IMR-90 (cell line): ENCODE data around the gene TRABD. TPM values are rescaled to one million over a fixed set of nuclear protein-coding genes. Genes with fewer than 3 reads are reported as not detected.

Source experiments
- ATAC-seq: fragments of 200-7000 bp; cut with Tn5 transposase; 2 replicates; pipeline ENCODE4 v1.9.1; 2020; ENCODE audit warnings: low read depth, mild to moderate bottlenecking, moderate library complexity
- BruUV-seq: library from RNA; stranded (reverse); fragments of 400-500 nt; replicated peaks from 2 replicates; lab custom pipeline; 2021; lab: Mats Ljungman, UMichigan
- CTCF ChIA-PET: fragments of 300-600 bp; formaldehyde crosslinking; extraction: SDS; loops from one replicate; lab custom pipeline; 2021; ENCODE audit warnings: antibody characterized with exemption; lab: Yijun Ruan, JAX
- POLR2A ChIA-PET: fragments of 300-600 bp; sonication (Branson Sonifier 250); formaldehyde crosslinking; loops from one replicate; lab custom pipeline; 2022; ENCODE audit warnings: antibody characterized with exemption; ENCODE audit not compliant: unreplicated experiment; lab: Charles Lee
- DNase-seq: peaks from one replicate; pipeline ENCODE4 v3.0.0; 2013
- H2AFZ ChIP-seq: replicated peaks from 2 replicates; pipeline ENCODE3; 2013; ENCODE audit warnings: low read length, mild to moderate bottlenecking; ENCODE audit not compliant: poor library complexity
- H2AK5ac ChIP-seq: 2 replicates; pipeline ENCODE4 v1.6.1; 2013; ENCODE audit warnings: low read depth, low read length, inconsistent platforms
- H2AK9ac ChIP-seq: replicated peaks from 2 replicates; pipeline ENCODE3; 2013; ENCODE audit warnings: mild to moderate bottlenecking, low read depth, low read length, moderate library complexity; ENCODE audit not compliant: poor library complexity
- H2BK120ac ChIP-seq: 2 replicates; pipeline ENCODE4 v1.6.1; 2013; ENCODE audit warnings: low read depth, low read length, inconsistent platforms
- H2BK15ac ChIP-seq: 3 replicates; pipeline ENCODE4 v1.6.1; 2013; ENCODE audit warnings: low read depth, low read length, inconsistent platforms
- H2BK20ac ChIP-seq: 2 replicates; pipeline ENCODE4 v1.6.1; 2013; ENCODE audit warnings: low read depth, mild to moderate bottlenecking, inconsistent platforms, low read length, moderate library complexity
- H2BK5ac ChIP-seq: 2 replicates; pipeline ENCODE4 v1.6.1; 2013; ENCODE audit warnings: mild to moderate bottlenecking, low read depth, low read length, inconsistent platforms; ENCODE audit not compliant: poor library complexity, severe bottlenecking
- H3K14ac ChIP-seq: replicated peaks from 2 replicates; pipeline ENCODE4 v1.6.1; 2013; ENCODE audit warnings: low read depth, low read length, inconsistent platforms
- H3K18ac ChIP-seq: 2 replicates; pipeline ENCODE4 v1.6.1; 2013; ENCODE audit warnings: low read depth, low read length, control low read depth
- H3K23ac ChIP-seq: 2 replicates; pipeline ENCODE4 v1.6.1; 2013; ENCODE audit warnings: low read depth, low read length, inconsistent platforms
- H3K27ac ChIP-seq: 2 replicates; pipeline ENCODE4 v1.5.1; 2013; ENCODE audit warnings: mild to moderate bottlenecking, control low read depth, low read length; ENCODE audit not compliant: insufficient read depth
- H3K27me3 ChIP-seq: 2 replicates; pipeline ENCODE4 v1.6.1; 2013; ENCODE audit warnings: low read length; ENCODE audit not compliant: control insufficient read depth, insufficient read depth
- H3K36me3 ChIP-seq: 2 replicates; pipeline ENCODE4 v1.6.1; 2013; ENCODE audit warnings: low read length, mixed read lengths; ENCODE audit not compliant: control insufficient read depth, insufficient read depth
- H3K4ac ChIP-seq: 2 replicates; pipeline ENCODE4 v1.6.1; 2013; ENCODE audit warnings: low read depth, low read length, inconsistent platforms
- H3K4me1 ChIP-seq: 2 replicates; pipeline ENCODE4 v1.6.1; 2013; ENCODE audit warnings: low read length, mixed read lengths; ENCODE audit not compliant: control insufficient read depth, insufficient read depth
- H3K4me2 ChIP-seq: 2 replicates; pipeline ENCODE4 v1.6.1; 2013; ENCODE audit warnings: low read depth, mild to moderate bottlenecking, control low read depth, low read length, moderate library complexity
- H3K4me3 ChIP-seq: 2 replicates; pipeline ENCODE4 v1.5.1; 2013; ENCODE audit warnings: low read depth, mild to moderate bottlenecking, control low read depth, low read length, moderate library complexity; ENCODE audit not compliant: insufficient read depth
- H3K56ac ChIP-seq: 2 replicates; pipeline ENCODE4 v1.6.1; 2013; ENCODE audit warnings: low read length, inconsistent platforms; ENCODE audit not compliant: insufficient read depth; ENCODE audit errors: extremely low read depth
- H3K79me1 ChIP-seq, 2 experiments: 2 replicates each; pipeline ENCODE4 v1.6.1; 2013; ENCODE audit warnings: low read length in 2 of 2, inconsistent platforms in 1 of 2, low read depth in 1 of 2
- H3K9ac ChIP-seq: 2 replicates; pipeline ENCODE4 v1.6.1; 2013; ENCODE audit warnings: low read depth, low read length, control low read depth
- H3K9me1 ChIP-seq: 2 replicates; pipeline ENCODE4 v1.6.1; 2013; ENCODE audit warnings: low read length, inconsistent platforms; ENCODE audit not compliant: insufficient read depth
- H3K9me3 ChIP-seq: 2 replicates; pipeline ENCODE4 v1.6.1; 2013; ENCODE audit warnings: low read length; ENCODE audit not compliant: control insufficient read depth, insufficient read depth
- H4K20me1 ChIP-seq: 2 replicates; pipeline ENCODE4 v1.6.1; 2013; ENCODE audit warnings: low read length, inconsistent platforms; ENCODE audit not compliant: insufficient read depth
- H4K5ac ChIP-seq: 2 replicates; pipeline ENCODE4 v1.6.1; 2013; ENCODE audit warnings: mild to moderate bottlenecking, low read depth, low read length, control low read depth
- H4K8ac ChIP-seq, 2 experiments: 2 replicates each; pipeline ENCODE4 v1.6.1; 2013; ENCODE audit warnings: low read depth in 2 of 2, low read length in 2 of 2, control low read depth in 1 of 2, inconsistent platforms in 1 of 2
- H4K91ac ChIP-seq: 2 replicates; pipeline ENCODE4 v1.6.1; 2013; ENCODE audit warnings: low read depth, low read length, inconsistent platforms; ENCODE audit not compliant: insufficient read depth
- BHLHE40 ChIP-seq: fragments of 150-350 bp; IDR thresholded peaks from 2 replicates; pipeline ENCODE4 v1.6.1; 2016; ENCODE audit warnings: mild to moderate bottlenecking, low read depth, low read length
- CEBPB ChIP-seq: IDR thresholded peaks from 2 replicates; pipeline ENCODE4 v1.6.1; 2012; ENCODE audit warnings: low read depth, low read length, improper control_type of control experiment
- CHD1 ChIP-seq: IDR thresholded peaks from 2 replicates; pipeline ENCODE4 v1.6.1; 2012; ENCODE audit warnings: low read depth, low read length, improper control_type of control experiment
- FOS ChIP-seq: fragments of 150-350 bp; IDR thresholded peaks from 2 replicates; pipeline ENCODE4 v1.6.1; 2016; ENCODE audit warnings: low read depth, low read length
- MAFK ChIP-seq: IDR thresholded peaks from 2 replicates; pipeline ENCODE4 v1.6.1; 2012; ENCODE audit warnings: low read depth, low read length, improper control_type of control experiment
- MAZ ChIP-seq: IDR thresholded peaks from 2 replicates; pipeline ENCODE4 v1.6.1; 2012; ENCODE audit warnings: low read depth, mild to moderate bottlenecking, low read length, improper control_type of control experiment, moderate library complexity, borderline replicate concordance
- MXI1 ChIP-seq: IDR thresholded peaks from 2 replicates; pipeline ENCODE4 v1.6.1; 2012; ENCODE audit warnings: low read depth, mild to moderate bottlenecking, low read length, moderate library complexity, borderline replicate concordance
- NFE2L2 ChIP-seq: fragments of 150-350 bp; IDR thresholded peaks from 2 replicates; pipeline ENCODE4 v1.6.1; 2016; ENCODE audit warnings: low read depth, mild to moderate bottlenecking, low read length
- POLR2A ChIP-seq: IDR thresholded peaks from 2 replicates; pipeline ENCODE4 v1.6.1; 2012; ENCODE audit warnings: mild to moderate bottlenecking, low read depth, low read length
- RAD21 ChIP-seq: IDR thresholded peaks from 2 replicates; pipeline ENCODE4 v1.6.1; 2012; ENCODE audit warnings: low read length, improper control_type of control experiment
- RCOR1 ChIP-seq: IDR thresholded peaks from 2 replicates; pipeline ENCODE4 v1.6.1; 2012; ENCODE audit warnings: mild to moderate bottlenecking, low read length, improper control_type of control experiment; ENCODE audit not compliant: insufficient replicate concordance
- RFX5 ChIP-seq: IDR thresholded peaks from 2 replicates; pipeline ENCODE4 v1.8.0; 2012; ENCODE audit warnings: low read depth, mild to moderate bottlenecking, low read length, moderate library complexity
- SMC3 ChIP-seq: fragments of 150-350 bp; IDR thresholded peaks from 2 replicates; pipeline ENCODE4 v1.6.1; 2016; ENCODE audit warnings: low read depth, mild to moderate bottlenecking, antibody characterized with exemption, low read length, moderate library complexity
- WGBS, 2 experiments: methylation state at CpG; one replicate each; pipeline versions ENCODE4 v1.1.5 to v1.1.7; 2013; ENCODE audit warnings: missing lambda C conversion rate in 2 of 2; ENCODE audit not compliant: insufficient read length in 1 of 2; ENCODE audit errors: extremely low coverage in 2 of 2; 5-methylcytosine and 5-hydroxymethylcytosine counted together
- dilution Hi-C: fragments of 300-500 bp; cut with HindIII; formaldehyde crosslinking; loops from one replicate; pipeline ENCODE4 v1.14.3; 2018; ENCODE audit warnings: low sequenced_read_pairs; ENCODE audit not compliant: unreplicated experiment
- in situ Hi-C: fragments of 300-500 bp; cut with MboI; formaldehyde crosslinking; loops from 3 replicates; pipeline ENCODE4 v1.14.3; 2019; ENCODE audit warnings: low sequenced_read_pairs, inconsistent platforms, mixed read lengths
- intact Hi-C: fragments of 100-400 bp; cut with micrococcal nuclease; formaldehyde crosslinking; loops from 2 replicates; pipeline ENCODE4 v1.10.0; 2022
- polyA plus RNA-seq, 3 experiments: library from polyadenylated mRNA; depleted of rRNA; stranded (reverse); fragments of >200 nt; gene quantifications; 2 replicates each; pipeline ENCODE4 v1.2.3, GENCODE V29; 2012; ENCODE audit warnings: low replicate concordance in 1 of 3
- total RNA-seq: library from RNA; depleted of rRNA; stranded (reverse); fragments of >200 nt; gene quantifications from 2 replicates; pipeline ENCODE4 v1.2.3, GENCODE V29; 2012
- TF ChIP-seq, protein P1 (sequence below): conservative IDR thresholded peaks from 2 replicates; pipeline ENCODE4 v1.5.1; 2012; ENCODE audit warnings: mild to moderate bottlenecking, low read depth, low read length, improper control_type of control experiment
- TF ChIP-seq, protein P2 (sequence below): fragments of 150-350 bp; IDR thresholded peaks from 2 replicates; pipeline ENCODE4 v1.6.1; 2016; ENCODE audit warnings: low read depth, mild to moderate bottlenecking, low read length, moderate library complexity, borderline replicate concordance
- TF ChIP-seq, protein P3 (sequence below): fragments of 150-350 bp; IDR thresholded peaks from 2 replicates; pipeline ENCODE4 v1.6.1; 2017; ENCODE audit warnings: mild to moderate bottlenecking, antibody characterized with exemption, low read length, low read depth

TRABD gene
- total and polyA plus RNA-seq, 2 of the 4 experiments (the other 2 are of a cell fraction), result 13.4 to 42.7 TPM

DNA sequence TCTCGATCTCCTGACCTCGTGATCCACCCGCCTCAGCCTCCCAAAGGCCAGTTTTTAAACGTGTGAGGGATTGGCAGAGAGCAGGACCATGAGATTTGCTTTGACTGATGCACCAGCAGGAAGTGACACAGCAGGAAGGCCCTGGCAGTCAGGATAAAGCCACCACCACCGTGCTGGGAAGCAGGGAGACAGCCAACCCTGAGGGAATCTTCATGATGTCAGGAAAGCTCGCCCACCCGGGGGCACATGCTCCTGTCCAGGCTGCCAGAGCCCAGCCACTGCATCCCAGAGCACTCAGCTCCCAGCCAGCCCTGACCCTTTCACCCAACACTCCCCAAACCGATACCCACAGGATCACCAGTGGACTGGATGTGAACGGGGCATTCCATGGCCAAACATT lies 53.0 kb downstream of the TRABD start:
- Histone ChIP-seq H3K4ac (no peak overlapping the region), H3K4me1 (peaks cover 2% of the 10 kb centered on the region; the same call in 1 of the 2 replicates), H2BK5ac (no peak overlapping the region), H2AK9ac (no peak overlapping the region), H3K4me3 (no peak overlapping the region), H4K20me1 (peaks cover 64% of the 10 kb centered on the region), H2BK15ac (no peak overlapping the region), H3K9me1 (peaks cover 14% of the 10 kb centered on the region), H3K79me1 (peaks cover 24 to 71% of the 10 kb centered on the region in 2 experiments), H3K18ac (no peak overlapping the region), H3K9ac (no peak overlapping the region), H3K14ac (no peak overlapping the region), H3K36me3 (peaks cover 21% of the 10 kb centered on the region), H3K27me3 (no peaks in the 10 kb centered on the region), H2AK5ac (no peak overlapping the region), H3K23ac (no peak overlapping the region), H2BK120ac (no peak overlapping the region), H4K8ac (no peak overlapping the region), H4K91ac (no peak overlapping the region), H3K4me2 (no peak overlapping the region), H3K27ac (no peak overlapping the region), H3K9me3 (no peaks in the 10 kb centered on the region), H3K56ac (no peak overlapping the region), H2AFZ (no peak overlapping the region), H2BK20ac (no peak overlapping the region), H4K5ac (no peak overlapping the region)
- 89% methylated on average over 6 of the region's 9 CpGs; no CpG with 5 or more reads in 1 of the 2 experiments for WGBS, 2 experiments
- intact Hi-C loops, result no loop called here
- dilution Hi-C loops, result no loop called here
- DNase-seq (no peak), ATAC-seq (no peak)
- ChIA-PET POLR2A (no interaction called here), CTCF (no interaction called here)
- BruUV-seq, result no TSS peak
- no peak for TF ChIP-seq MAFK
- no peak for TF ChIP-seq POLR2A
- TF ChIP-seq BHLHE40, result no peak
- TF ChIP-seq RCOR1, result no peak
- TF ChIP-seq RFX5, result no peak
- TF ChIP-seq SMC3, result no peak
- no peak for TF ChIP-seq MAZ
- TF ChIP-seq FOS, result no peak
- TF ChIP-seq, protein P1, sequence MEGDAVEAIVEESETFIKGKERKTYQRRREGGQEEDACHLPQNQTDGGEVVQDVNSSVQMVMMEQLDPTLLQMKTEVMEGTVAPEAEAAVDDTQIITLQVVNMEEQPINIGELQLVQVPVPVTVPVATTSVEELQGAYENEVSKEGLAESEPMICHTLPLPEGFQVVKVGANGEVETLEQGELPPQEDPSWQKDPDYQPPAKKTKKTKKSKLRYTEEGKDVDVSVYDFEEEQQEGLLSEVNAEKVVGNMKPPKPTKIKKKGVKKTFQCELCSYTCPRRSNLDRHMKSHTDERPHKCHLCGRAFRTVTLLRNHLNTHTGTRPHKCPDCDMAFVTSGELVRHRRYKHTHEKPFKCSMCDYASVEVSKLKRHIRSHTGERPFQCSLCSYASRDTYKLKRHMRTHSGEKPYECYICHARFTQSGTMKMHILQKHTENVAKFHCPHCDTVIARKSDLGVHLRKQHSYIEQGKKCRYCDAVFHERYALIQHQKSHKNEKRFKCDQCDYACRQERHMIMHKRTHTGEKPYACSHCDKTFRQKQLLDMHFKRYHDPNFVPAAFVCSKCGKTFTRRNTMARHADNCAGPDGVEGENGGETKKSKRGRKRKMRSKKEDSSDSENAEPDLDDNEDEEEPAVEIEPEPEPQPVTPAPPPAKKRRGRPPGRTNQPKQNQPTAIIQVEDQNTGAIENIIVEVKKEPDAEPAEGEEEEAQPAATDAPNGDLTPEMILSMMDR, result no peak
- no peak for TF ChIP-seq NFE2L2
- TF ChIP-seq, protein P2, sequence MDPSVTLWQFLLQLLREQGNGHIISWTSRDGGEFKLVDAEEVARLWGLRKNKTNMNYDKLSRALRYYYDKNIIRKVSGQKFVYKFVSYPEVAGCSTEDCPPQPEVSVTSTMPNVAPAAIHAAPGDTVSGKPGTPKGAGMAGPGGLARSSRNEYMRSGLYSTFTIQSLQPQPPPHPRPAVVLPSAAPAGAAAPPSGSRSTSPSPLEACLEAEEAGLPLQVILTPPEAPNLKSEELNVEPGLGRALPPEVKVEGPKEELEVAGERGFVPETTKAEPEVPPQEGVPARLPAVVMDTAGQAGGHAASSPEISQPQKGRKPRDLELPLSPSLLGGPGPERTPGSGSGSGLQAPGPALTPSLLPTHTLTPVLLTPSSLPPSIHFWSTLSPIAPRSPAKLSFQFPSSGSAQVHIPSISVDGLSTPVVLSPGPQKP, result no peak
- no peak for TF ChIP-seq CEBPB
- TF ChIP-seq MXI1, result no peak
- no peak for TF ChIP-seq RAD21
- TF ChIP-seq CHD1, result no peak
- TF ChIP-seq, protein P3, sequence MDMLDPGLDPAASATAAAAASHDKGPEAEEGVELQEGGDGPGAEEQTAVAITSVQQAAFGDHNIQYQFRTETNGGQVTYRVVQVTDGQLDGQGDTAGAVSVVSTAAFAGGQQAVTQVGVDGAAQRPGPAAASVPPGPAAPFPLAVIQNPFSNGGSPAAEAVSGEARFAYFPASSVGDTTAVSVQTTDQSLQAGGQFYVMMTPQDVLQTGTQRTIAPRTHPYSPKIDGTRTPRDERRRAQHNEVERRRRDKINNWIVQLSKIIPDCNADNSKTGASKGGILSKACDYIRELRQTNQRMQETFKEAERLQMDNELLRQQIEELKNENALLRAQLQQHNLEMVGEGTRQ, result no peak
- in situ Hi-C loops, result no loop called here
